Body of pancreas (tissue), 4 donors: ENCODE data around the gene RAB11FIP3. TPM values are rescaled to one million over a fixed set of nuclear protein-coding genes. Genes with fewer than 3 reads are reported as not detected.
A peak's percentile ranks its signal among the peaks of the same experiment; 100 is the strongest.

Experiments
- ATAC-seq: fragments of 150-250 bp; one replicate; pipeline ENCODE4 v1.9.1; 2016
- DNase-seq, 4 donors: peaks; one replicate each; pipeline ENCODE4 v3.0.0-alpha.2; 2019
- H3K27ac ChIP-seq, 4 donors: fragments of 200-600 bp; sonication (generic); 1 replicate in 3 of 4; 2 replicates in 1 of 4; pipeline versions ENCODE4 v1.5.1 to v1.6.1; 2016 to 2019; ENCODE audit warnings: mild to moderate bottlenecking in 1 of 4, mixed read lengths in 1 of 4, moderate library complexity in 1 of 4
- H3K27me3 ChIP-seq, 2 donors: fragments of 200-600 bp; sonication (generic); one replicate each; pipeline ENCODE4 v1.6.0; 2016; ENCODE audit warnings: mild to moderate bottlenecking in 1 of 2
- H3K36me3 ChIP-seq, 2 donors: fragments of 200-600 bp; sonication (generic); replicated peaks in 1 of 2; 2 replicates each; pipeline ENCODE4 v1.5.1; 2016; ENCODE audit warnings: low read depth in 2 of 2; ENCODE audit not compliant: insufficient read depth in 1 of 2
- H3K4me1 ChIP-seq: fragments of 200-600 bp; sonication (generic); one replicate; pipeline ENCODE4 v1.6.0; 2016
- H3K4me3 ChIP-seq, 2 donors: fragments of 200-600 bp; sonication (generic); 1 replicate in 1 of 2; 2 replicates in 1 of 2; pipeline ENCODE4 v1.5.1; 2016 to 2019
- H3K9me3 ChIP-seq, 3 donors: fragments of 200-600 bp; sonication (generic); 1 replicate in 2 of 3; 2 replicates in 1 of 3; pipeline ENCODE4 v1.5.1; 2016
- CTCF ChIP-seq, 7 experiments: fragments of 450-650 bp in 4 of 7; fragments of 200-600 bp in 3 of 7; sonication (generic) in 3 of 7; IDR thresholded peaks; one replicate each; pipeline ENCODE4 v1.5.1; 2016 to 2019; ENCODE audit warnings: antibody characterized with exemption in 7 of 7
- POLR2A ChIP-seq, 3 donors: fragments of 450-650 bp; IDR thresholded peaks; one replicate each; pipeline ENCODE4 v1.6.1; 2016; ENCODE audit warnings: antibody characterized with exemption in 3 of 3, mild to moderate bottlenecking in 2 of 3
- WGBS, 2 donors: methylation state at CpG; one replicate each; pipeline ENCODE4 v1.1.5; 2017; 5-methylcytosine and 5-hydroxymethylcytosine counted together
- intact Hi-C: fragments of 100-400 bp; cut with DNase I; formaldehyde crosslinking; loops from one replicate; pipeline ENCODE4 v1.15.1; 2023
- total RNA-seq, 2 donors: library from RNA; depleted of rRNA; stranded (reverse); fragments of >200 nt; gene quantifications; one replicate each; pipeline ENCODE4 v1.1.0, GENCODE V29; 2016

The RAB11FIP3 gene
- total RNA-seq, 2 donors from 2014 or later = 50.1 to 122 TPM

DNA sequence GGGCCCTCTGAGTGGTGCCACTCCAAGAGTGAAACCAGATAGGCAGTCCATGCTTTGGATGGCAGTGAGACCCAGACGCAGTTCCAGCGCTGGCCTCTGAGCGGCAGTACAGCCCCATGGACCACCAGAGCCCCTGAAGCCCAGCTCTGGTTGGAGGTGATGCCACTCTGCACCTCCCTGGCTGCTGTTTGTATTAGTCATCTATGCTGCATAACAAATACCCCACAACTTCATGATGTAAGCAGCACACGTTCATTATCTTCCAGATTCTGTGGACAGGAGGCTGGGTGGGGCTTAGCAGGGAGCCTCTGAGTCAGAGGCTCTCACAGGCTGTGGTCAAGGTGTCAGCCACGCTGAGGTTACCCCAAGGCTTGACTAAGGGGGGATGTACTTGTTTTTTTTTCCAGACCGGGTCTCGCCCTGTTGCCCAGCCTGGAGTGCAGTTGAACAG is 33.5 kb upstream of the RAB11FIP3 start:
- Histone ChIP-seq H3K36me3 (no peaks in the 10 kb centered on the region), H3K4me1 (peaks cover 16% of the 10 kb centered on the region), H3K27me3 (no peaks in the 10 kb centered on the region), H3K4me3 (no peak overlapping the region), H3K27ac (no peak overlapping the region), H3K9me3 (no peaks in the 10 kb centered on the region)
- intact Hi-C loops = no loop called here
- WGBS, 2 donors = 69 to 70% methylated on average over 6 to 7 of the region's 7 CpGs
- ATAC-seq (peak; percentile 70), DNase-seq (peak; percentile 54 to 68 (median 61))
- TF ChIP-seq POLR2A (IDR thresholded peaks at IDR 0.05) (no peak), CTCF (IDR thresholded peaks at IDR 0.05) (peak; percentile 21 to 66 (median 57))

DNA sequence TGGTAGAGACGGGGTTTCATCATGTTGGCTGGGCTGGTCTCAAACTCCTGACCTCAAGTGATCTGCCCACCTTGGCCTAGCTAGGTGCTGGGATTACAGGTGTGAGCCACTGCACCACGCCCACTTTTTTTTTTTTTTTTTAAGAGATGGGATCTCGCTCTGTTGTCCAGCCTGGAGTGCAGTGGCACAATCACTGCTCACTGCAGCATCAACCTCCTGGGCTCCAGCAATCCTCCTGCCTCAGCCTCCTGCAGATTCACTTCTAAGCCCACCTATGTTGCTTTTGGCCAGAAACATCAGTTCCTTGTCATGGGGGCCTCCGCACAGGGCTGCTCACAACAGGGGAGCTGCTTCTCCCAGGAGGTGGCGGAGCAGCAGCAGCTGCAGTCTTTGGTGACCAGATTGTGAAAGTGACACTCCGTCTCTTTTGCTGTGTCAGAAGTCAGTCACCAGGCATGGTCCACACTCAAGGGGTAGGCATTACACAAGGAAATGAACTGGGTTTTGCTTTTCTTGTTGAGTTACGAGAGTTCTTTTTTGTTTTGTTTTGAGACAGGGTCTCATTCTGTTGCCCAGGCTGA is 32.9 kb upstream of the RAB11FIP3 start:
- Histone ChIP-seq H3K4me3 (no peak overlapping the region), H3K36me3 (no peaks in the 10 kb centered on the region), H3K27ac (no peak overlapping the region), H3K9me3 (no peaks in the 10 kb centered on the region), H3K27me3 (no peaks in the 10 kb centered on the region), H3K4me1 (peaks cover 16% of the 10 kb centered on the region)
- ATAC-seq (no peak), DNase-seq (no peak)
- TF ChIP-seq POLR2A (IDR thresholded peaks at IDR 0.05) = no peak
- TF ChIP-seq CTCF (IDR thresholded peaks at IDR 0.05) = no peak
- intact Hi-C loops = no loop called here
- 92 to 98% methylated on average over 7 of the region's 7 CpGs for WGBS, 2 donors

GRCh38 chr16:396199-396598 is 29.2 kb upstream of the RAB11FIP3 start:
- ATAC-seq = no peak
- 30 to 50% methylated on average over 3 of the region's 3 CpGs for WGBS, 2 donors
- no peak overlapping the region for H3K4me3 ChIP-seq

DNA sequence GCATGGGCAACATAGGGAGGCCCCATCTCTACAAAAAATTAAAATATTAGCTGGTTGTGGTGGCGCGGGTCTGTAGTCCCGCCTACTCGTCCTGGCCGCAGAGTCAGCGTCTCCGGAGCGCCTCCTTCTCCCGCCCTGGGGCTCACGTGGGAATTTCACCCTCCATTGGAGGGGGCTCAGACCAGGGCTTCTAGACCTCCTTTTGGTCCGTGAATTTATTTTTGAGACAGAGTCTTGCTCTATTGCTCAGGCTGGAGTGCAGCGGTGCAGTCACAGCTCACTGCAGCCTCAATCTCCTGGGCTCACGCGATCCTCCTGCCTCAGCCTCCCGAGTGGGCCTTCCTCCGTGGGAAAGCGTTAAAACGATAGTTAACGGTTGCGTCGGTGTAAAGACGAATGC is 28.8 kb upstream of the RAB11FIP3 start:
- H3K36me3 ChIP-seq = no peaks in the 10 kb centered on the region
- H3K4me3 ChIP-seq = no peak overlapping the region
- intact Hi-C loops = loop anchor here (5.0 kb wide), 1 partner anchor 86 kb away; no protein-coding TSS in a partner anchor
- WGBS, 2 donors = 20 to 29% methylated on average over 20 to 22 of the region's 22 CpGs
- ATAC-seq (no peak), DNase-seq (peak in 1 of 4 donors; percentile 41)
- peak overlapping the region in 3 of 4 donors; percentile 49 to 82 (median 64) for H3K27ac ChIP-seq
- no peaks in the 10 kb centered on the region for H3K9me3 ChIP-seq
- no peaks in the 10 kb centered on the region for H3K27me3 ChIP-seq
- TF ChIP-seq POLR2A (IDR thresholded peaks at IDR 0.05) (no peak), CTCF (IDR thresholded peaks at IDR 0.05) (no peak)
- H3K4me1 ChIP-seq = peaks cover 27% of the 10 kb centered on the region

More at GRCh38 chr16:396199-396598, 29.2 kb upstream of the RAB11FIP3 start:
- no peak for TF ChIP-seq POLR2A (IDR thresholded peaks at IDR 0.05)
- TF ChIP-seq CTCF (IDR thresholded peaks at IDR 0.05) = no peak
- peaks cover 26% of the 10 kb centered on the region for H3K4me1 ChIP-seq
- H3K27ac ChIP-seq = peak overlapping the region in 3 of 4 donors; percentile 49 to 82 (median 64)
- H3K36me3 ChIP-seq = no peaks in the 10 kb centered on the region
- H3K27me3 ChIP-seq = no peaks in the 10 kb centered on the region
- no peaks in the 10 kb centered on the region for H3K9me3 ChIP-seq
- intact Hi-C loops = loop anchor here (5.0 kb wide), 1 partner anchor 86 kb away; no protein-coding TSS in a partner anchor
- no peak for DNase-seq
